ENCODE data around the gene ROCK1.

- TF ChIP-seq CTCF (IDR thresholded peaks at IDR 0.05) (no peak), POLR2A (IDR thresholded peaks at IDR 0.05) (no peak)
These were observed 59.2 kb downstream of the ROCK1 start for GRCh38 chr18:21052385-21052784.
